ENCODE measurements around the gene DNAI7. TPM values are rescaled to one million over a fixed set of nuclear protein-coding genes. Genes with fewer than 3 reads are reported as not detected.

DNAI7 gene
- total RNA-seq, 4 donors from 2014 or later = not detected

DNA sequence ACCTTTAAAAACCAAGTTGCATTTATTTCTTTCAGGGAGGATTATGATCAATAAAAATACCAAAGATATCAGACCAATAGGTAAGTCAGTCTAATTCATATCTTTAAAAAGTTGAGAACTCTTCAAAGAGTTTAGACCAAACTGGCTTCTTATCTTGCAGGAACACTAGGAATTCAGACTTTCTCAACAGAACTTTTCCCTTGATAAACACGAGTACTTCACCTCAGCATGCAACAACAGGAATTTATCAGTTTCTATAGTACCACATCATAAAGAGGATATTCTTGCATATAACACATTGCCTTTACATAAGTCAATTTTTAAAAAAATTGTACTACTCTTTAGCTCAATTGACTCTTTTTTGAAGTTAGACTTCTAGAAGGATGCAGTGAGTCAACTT, 68.2 kb downstream of the DNAI7 start:
- no peaks in the 10 kb centered on the region for H3K4me1 ChIP-seq
- TF ChIP-seq, protein P1, sequence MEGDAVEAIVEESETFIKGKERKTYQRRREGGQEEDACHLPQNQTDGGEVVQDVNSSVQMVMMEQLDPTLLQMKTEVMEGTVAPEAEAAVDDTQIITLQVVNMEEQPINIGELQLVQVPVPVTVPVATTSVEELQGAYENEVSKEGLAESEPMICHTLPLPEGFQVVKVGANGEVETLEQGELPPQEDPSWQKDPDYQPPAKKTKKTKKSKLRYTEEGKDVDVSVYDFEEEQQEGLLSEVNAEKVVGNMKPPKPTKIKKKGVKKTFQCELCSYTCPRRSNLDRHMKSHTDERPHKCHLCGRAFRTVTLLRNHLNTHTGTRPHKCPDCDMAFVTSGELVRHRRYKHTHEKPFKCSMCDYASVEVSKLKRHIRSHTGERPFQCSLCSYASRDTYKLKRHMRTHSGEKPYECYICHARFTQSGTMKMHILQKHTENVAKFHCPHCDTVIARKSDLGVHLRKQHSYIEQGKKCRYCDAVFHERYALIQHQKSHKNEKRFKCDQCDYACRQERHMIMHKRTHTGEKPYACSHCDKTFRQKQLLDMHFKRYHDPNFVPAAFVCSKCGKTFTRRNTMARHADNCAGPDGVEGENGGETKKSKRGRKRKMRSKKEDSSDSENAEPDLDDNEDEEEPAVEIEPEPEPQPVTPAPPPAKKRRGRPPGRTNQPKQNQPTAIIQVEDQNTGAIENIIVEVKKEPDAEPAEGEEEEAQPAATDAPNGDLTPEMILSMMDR (IDR thresholded peaks at IDR 0.05 in 4 of 5, conservative IDR thresholded peaks at IDR 0.05 in 1 of 5) = no peak
- TF ChIP-seq POLR2A (IDR thresholded peaks at IDR 0.05) = no peak
- in situ Hi-C loops (cut with MboI; ENCODE audit: low sequenced_read_pairs in 4 of 4) = loop anchor here in 1 of 4 donors (5.0 kb wide), 1 partner anchor 139 kb away; no protein-coding TSS in a partner anchor

DNA sequence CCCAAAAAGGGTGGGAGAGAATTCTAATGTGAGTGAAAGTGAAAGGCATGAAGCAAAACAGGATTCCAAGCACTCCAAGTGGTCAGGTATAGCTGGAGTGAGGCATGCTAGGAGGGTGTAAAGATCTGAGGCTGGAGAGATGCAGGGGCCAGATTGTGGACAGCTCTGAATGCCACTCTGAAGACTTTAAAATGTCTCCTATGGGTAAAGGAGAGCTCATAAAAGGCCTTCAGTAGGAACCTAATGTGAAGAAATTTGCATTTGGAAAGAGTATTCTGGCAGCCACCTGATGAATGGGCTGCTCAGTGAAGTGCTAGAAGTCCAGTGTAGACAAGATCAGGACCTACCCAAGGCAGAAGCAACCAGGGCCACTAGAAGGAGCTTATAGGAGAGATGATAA, 68.9 kb downstream of the DNAI7 start:
- intact Hi-C loops (cut with DNase I; ENCODE audit: low total_unique reads) (no loop called here), in situ Hi-C loops (cut with MboI; ENCODE audit: low sequenced_read_pairs in 4 of 4) (loop anchor here in 1 of 4 donors (5.0 kb wide), 1 partner anchor 139 kb away; no protein-coding TSS in a partner anchor)
- TF ChIP-seq, protein P1 (IDR thresholded peaks at IDR 0.05 in 4 of 5, conservative IDR thresholded peaks at IDR 0.05 in 1 of 5) = no peak
- no peak for TF ChIP-seq POLR2A (IDR thresholded peaks at IDR 0.05)
- Histone ChIP-seq H3K27ac (no peak overlapping the region), H3K9me3 (no peaks in the 10 kb centered on the region), H3K27me3 (no peaks in the 10 kb centered on the region), H3K36me3 (no peaks in the 10 kb centered on the region), H3K4me3 (no peak overlapping the region), H3K4me1 (no peaks in the 10 kb centered on the region)
- DNase-seq = no peak
- no peak for ATAC-seq

More for the DNA sequence above, 68.2 kb downstream of the DNAI7 start:
- Histone ChIP-seq H3K27ac (no peak overlapping the region), H3K27me3 (no peaks in the 10 kb centered on the region), H3K9me3 (no peaks in the 10 kb centered on the region), H3K4me3 (no peak overlapping the region), H3K36me3 (no peaks in the 10 kb centered on the region)
- DNase-seq (no peak), ATAC-seq (no peak)
- intact Hi-C loops (cut with DNase I; ENCODE audit: low total_unique reads) = no loop called here

DNA sequence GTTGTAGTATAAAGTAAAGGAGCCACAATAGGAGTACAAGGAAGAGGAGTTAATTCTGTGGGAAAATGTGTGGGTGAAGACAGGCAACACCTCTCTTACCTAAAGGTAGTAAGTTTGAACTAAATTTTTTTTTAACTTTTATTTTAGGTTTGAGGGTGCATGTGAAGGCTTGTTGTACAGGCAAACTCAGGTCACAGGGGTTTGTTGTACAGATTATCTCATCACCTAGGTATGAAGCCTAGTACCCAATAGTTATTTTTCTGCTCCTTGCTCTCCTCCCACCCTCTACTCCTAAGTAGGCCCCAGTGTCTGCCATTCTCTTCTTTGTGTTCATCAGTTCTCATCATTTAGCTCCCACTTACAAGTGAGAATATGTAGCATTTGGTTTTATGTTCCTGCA, 70.5 kb downstream of the DNAI7 start:
- intact Hi-C loops (cut with DNase I; ENCODE audit: low total_unique reads) (no loop called here), in situ Hi-C loops (cut with MboI; ENCODE audit: low sequenced_read_pairs in 4 of 4) (no loop called here)
- Histone ChIP-seq H3K27ac (no peak overlapping the region), H3K4me1 (no peaks in the 10 kb centered on the region), H3K9me3 (no peaks in the 10 kb centered on the region), H3K27me3 (no peaks in the 10 kb centered on the region), H3K4me3 (no peak overlapping the region), H3K36me3 (no peaks in the 10 kb centered on the region)
- no peak for DNase-seq
- no peak for ATAC-seq
- no peak for TF ChIP-seq POLR2A (IDR thresholded peaks at IDR 0.05)
- TF ChIP-seq, protein P1 (IDR thresholded peaks at IDR 0.05 in 4 of 5, conservative IDR thresholded peaks at IDR 0.05 in 1 of 5) = no peak

DNA sequence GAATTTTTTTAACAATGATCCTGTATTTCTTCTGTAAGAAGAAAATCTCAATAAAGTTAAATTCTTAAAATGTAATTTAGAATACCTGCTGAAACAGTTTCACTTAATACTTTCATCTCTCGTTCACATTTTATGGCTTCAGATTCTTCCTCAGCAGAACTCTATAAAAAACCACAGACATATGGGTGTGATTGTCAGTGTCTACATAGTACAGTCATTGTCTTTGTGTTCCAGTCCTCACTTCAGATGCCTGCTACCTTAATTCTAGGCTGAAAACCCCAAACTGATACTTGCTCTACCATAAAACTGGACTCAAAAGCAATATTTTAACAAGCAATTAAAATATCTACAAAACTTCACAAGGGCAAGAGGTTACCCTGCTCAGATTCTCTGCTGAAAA, 71.8 kb downstream of the DNAI7 start:
- H3K27me3 ChIP-seq = no peaks in the 10 kb centered on the region
- in situ Hi-C loops (cut with MboI; ENCODE audit: low sequenced_read_pairs in 4 of 4) (no loop called here), intact Hi-C loops (cut with DNase I; ENCODE audit: low total_unique reads) (no loop called here)
- no peaks in the 10 kb centered on the region for H3K4me1 ChIP-seq
- no peak for DNase-seq
- no peak overlapping the region for H3K27ac ChIP-seq
- ATAC-seq = no peak
- no peaks in the 10 kb centered on the region for H3K36me3 ChIP-seq
- H3K9me3 ChIP-seq = no peaks in the 10 kb centered on the region
- no peak overlapping the region for H3K4me3 ChIP-seq
- TF ChIP-seq, protein P1 (IDR thresholded peaks at IDR 0.05 in 4 of 5, conservative IDR thresholded peaks at IDR 0.05 in 1 of 5) = no peak
- no peak for TF ChIP-seq POLR2A (IDR thresholded peaks at IDR 0.05)

DNA sequence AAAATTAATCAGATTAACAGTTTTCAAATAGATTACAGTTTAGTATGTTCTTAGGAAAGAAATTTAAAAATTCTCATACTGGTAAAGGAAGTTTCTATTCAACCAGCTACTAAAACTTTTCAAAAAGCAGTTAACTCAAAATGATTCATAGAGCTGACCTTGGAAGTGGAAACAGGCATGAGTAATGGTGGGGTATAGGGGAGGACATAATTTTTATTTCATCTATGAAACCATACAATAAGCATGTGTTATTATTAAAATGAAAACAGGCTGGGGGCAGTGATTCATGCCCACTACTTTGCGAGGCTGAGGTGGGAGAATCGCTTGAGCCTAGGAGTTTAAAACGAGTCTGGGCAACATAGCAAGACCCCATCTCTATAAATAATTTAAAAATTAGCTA, 73.0 kb downstream of the DNAI7 start:
- no peaks in the 10 kb centered on the region for H3K9me3 ChIP-seq
- no peaks in the 10 kb centered on the region for H3K27me3 ChIP-seq
- in situ Hi-C loops (cut with MboI; ENCODE audit: low sequenced_read_pairs in 4 of 4) = no loop called here
- no peak for ATAC-seq
- no peak for DNase-seq
- intact Hi-C loops (cut with DNase I; ENCODE audit: low total_unique reads) = no loop called here
- no peaks in the 10 kb centered on the region for H3K4me1 ChIP-seq
- TF ChIP-seq, protein P1 (IDR thresholded peaks at IDR 0.05 in 4 of 5, conservative IDR thresholded peaks at IDR 0.05 in 1 of 5) = no peak
- no peak for TF ChIP-seq POLR2A (IDR thresholded peaks at IDR 0.05)
- H3K4me3 ChIP-seq = no peak overlapping the region
- no peaks in the 10 kb centered on the region for H3K36me3 ChIP-seq
- no peak overlapping the region for H3K27ac ChIP-seq
